ENCODE measurements around the gene SPNS2.
A peak's percentile ranks its signal among the peaks of the same experiment; 100 is the strongest.

Gene SPNS2

DNA sequence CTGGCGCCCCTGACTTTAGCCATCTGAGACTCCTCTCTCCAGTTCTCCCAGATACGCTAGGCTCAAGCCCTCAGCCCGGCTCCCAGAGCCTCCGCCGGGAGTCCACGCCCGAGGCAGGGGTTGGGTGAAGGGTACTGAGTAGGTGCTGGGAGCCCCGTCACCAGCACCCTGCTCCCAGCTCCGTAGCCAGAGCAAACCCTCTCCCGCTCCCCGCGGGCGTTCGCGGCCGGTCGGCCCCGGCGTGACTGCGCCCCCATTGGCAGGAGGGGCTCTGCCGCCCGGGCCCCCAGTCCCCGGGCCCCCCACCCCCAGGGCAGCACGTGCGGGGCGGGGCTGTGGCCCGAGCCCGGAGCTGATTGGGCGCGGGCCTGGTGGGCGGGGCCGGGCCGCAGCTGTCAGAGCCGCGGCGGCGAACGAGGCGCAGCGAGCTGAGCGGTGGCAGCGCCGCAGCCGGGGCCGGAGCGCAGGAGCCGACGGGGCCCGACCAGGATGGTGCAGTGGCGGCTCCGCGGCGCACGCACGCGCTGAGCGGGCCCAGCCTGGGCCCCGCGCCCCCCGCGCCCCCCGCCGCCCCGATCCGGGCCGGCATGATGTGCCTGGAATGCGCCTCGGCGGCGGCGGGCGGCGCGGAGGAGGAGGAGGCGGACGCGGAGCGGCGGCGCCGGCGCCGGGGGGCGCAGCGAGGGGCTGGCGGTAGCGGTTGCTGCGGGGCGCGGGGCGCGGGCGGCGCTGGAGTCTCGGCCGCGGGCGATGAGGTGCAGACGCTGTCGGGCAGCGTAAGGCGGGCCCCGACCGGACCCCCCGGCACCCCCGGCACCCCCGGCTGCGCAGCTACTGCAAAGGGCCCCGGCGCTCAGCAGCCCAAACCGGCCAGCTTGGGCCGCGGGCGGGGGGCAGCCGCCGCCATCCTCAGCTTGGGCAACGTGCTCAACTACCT is at the start of gene SPNS2:
TSS of gene SPNS2 (plus strand) at position 421 of the 937 bp plus-strand sequence. CDS start at position 588, 167 bp downstream.
- peak; percentile 46 for DNase-seq (ENCODE audit: low read depth)

- DNase-seq (ENCODE audit: low read depth) = no peak
Observed at GRCh38 chr17:4449736-4450135, 48.9 kb upstream of the SPNS2 start.

- no peak for DNase-seq (ENCODE audit: low read depth)
Observed at GRCh38 chr17:4450710-4451316, 47.9 kb upstream of the SPNS2 start.

GRCh38 chr17:4453812-4454591 is 44.7 kb upstream of the SPNS2 start:
- no peak for DNase-seq (ENCODE audit: low read depth)

- DNase-seq (ENCODE audit: low read depth) = no peak
Observed at GRCh38 chr17:4460661-4461060, 38.0 kb upstream of the SPNS2 start.

- DNase-seq (ENCODE audit: low read depth) = no peak
Observed at GRCh38 chr17:4463818-4464476, 34.7 kb upstream of the SPNS2 start.

DNA sequence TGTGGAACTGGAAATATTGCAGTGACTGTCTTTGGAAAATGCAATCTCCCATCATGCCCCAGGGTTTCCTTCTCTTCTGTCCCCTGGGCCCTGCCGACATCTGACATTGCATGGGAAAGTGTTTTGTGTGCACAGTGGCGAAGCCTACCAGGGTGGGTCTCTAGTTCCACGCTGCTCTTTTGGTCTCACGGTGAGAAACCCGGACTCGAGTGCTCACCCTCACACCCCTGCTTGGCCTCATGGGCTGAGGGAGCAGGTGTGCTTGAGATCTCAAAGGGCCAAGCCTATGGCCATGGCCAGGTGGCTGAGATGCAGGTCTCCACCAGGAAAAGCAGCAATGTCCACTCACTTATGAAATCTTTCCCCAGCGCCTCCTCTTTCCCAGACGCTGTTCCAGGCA is 32.9 kb upstream of the SPNS2 start:
- no peak for DNase-seq (ENCODE audit: low read depth)

DNA sequence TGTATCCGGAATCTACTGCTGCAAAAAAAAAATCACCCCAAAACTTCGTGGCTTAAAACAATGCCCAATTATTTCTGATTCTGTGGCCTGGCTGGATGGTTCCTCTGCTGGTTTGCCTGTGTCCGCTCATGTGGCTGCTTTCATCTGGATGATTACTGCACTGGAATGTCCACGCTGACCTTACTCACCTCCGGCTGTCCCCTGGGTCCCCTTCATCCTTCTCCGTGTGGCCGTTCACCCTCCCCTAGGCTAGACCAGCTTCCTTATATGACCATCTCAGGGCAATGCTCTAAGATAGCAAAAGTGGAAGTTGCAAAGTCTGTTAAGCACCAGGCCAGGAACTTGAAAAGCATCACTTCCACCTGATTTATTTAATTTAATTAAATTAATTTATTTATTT is 31.4 kb upstream of the SPNS2 start:
- no peak for DNase-seq (ENCODE audit: low read depth)

- no peak for DNase-seq (ENCODE audit: low read depth)
Observed at GRCh38 chr17:4469552-4469951, 29.1 kb upstream of the SPNS2 start.

DNA sequence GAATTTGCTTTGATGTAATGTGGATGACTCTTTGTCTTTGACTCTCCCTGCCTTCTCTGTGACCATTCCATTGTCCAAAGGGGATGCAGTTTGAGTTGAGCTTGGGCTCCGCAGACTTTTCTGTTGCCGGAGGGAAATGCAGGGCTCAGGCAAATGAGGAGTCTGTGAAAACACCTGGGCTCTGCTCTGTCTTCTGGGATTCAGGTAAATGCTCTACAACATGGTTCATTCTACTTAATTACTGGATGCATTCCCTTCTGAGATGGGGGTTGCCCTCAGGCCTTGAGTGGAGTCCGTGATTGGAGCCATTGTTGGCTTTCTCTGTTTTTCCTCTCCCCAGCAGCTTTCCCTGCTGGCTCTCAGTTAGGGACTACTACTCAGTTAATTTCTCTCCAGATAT is 26.4 kb upstream of the SPNS2 start:
- DNase-seq (ENCODE audit: low read depth) = no peak

- DNase-seq (ENCODE audit: low read depth) = no peak
Observed at GRCh38 chr17:4474093-4474492, 24.6 kb upstream of the SPNS2 start.

DNA sequence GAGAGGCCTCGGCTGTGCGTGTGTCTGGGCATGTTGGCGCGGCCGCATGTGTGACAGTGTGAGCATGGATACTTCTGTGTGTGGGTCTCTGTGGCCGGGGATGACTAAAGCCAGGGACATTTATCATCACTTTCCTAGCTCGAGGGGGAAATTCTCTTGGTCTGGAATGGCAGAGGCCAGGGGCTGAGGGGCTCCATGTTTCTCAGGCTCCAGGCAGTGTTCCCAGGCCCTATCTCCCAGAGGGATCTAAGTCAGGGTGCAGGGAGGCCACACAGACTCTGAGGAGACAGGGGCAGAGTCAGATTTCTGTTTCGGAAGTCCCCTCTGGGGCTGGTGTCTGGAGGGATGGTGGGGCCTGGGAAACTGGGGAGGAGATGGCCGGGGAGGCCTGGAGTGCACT is 23.7 kb upstream of the SPNS2 start:
- DNase-seq (ENCODE audit: low read depth) = no peak

GRCh38 chr17:4475463-4475862 is 23.2 kb upstream of the SPNS2 start:
- no peak for DNase-seq (ENCODE audit: low read depth)

- DNase-seq (ENCODE audit: low read depth) = no peak
Observed at GRCh38 chr17:4476017-4476416, 22.7 kb upstream of the SPNS2 start.

DNA sequence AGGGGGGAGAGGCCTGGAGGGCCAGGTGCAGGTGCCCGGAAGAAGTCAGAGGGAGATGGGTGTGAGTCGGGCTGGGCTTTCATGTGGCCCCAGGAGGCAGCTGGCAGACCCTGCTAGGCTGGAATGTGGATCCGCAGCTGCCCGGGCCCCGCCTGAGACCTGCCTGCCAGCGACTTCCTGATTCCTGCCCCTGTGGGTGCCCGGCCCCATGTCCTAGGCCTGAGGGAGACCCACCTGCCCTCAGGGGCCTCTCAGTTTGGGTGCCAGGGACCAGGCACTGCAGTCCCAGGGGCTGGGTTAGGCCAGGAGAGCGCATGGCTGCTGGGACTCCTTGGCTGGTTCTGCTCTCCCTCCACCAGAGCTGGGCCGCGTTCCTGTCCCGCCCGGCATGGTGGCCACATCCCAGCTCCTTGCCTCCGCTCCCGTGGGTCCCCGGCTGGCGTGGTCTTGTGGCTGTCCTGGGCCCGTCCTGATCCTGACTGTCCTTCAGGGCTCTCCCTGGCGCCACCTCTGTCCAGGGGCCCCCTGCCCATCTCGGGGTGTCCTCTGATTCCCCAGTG is 22.1 kb upstream of the SPNS2 start:
- DNase-seq (ENCODE audit: low read depth) = no peak

GRCh38 chr17:4477255-4477791 is 21.4 kb upstream of the SPNS2 start:
- DNase-seq (ENCODE audit: low read depth) = no peak

- DNase-seq (ENCODE audit: low read depth) = no peak
Observed at GRCh38 chr17:4478318-4478830, 20.3 kb upstream of the SPNS2 start.

DNA sequence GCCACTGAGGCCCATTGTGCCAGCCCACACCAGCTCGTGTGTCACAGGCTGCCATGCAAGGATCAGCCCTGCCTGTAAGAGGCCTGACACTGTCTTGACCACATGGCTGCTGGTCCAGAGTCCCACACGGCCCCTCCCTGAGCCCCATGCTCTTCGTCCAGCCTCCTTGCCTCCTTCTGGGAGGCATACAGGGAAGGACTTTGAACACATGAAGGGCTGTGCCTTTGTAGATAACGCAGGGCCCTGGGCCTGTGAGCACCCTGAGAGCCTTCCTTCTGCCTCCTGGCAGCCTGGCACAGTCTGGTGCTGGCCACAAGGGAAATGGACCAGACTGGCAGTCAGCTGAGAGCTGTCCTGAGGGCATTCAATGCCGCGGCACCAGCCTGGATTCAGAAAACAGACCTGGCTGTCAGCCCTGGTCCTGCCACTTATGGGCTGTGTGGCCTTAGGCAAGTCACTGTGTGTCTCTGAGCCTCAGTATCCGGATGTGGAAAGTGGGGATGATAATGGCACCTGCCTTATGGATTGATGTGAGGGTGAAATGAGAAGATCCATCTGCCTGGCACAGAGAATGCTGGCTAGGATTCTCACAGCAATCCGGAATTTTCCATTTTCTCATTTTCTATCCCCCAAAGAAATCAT is 19.2 kb upstream of the SPNS2 start:
- DNase-seq (ENCODE audit: low read depth) = no peak

- DNase-seq (ENCODE audit: low read depth) = no peak
Observed at GRCh38 chr17:4479982-4480751, 18.5 kb upstream of the SPNS2 start.
